GM19467 (cell line): Measurements from ENCODE around the gene SMPD1.

ENCODE experiments used
- ATAC-seq: cut with Tn5 transposase; IDR thresholded peaks from one replicate; pipeline ENCODE4 v1.9.1; 2021; ENCODE audit warnings: mild to moderate bottlenecking, moderate library complexity; ENCODE audit not compliant: unreplicated experiment

Gene SMPD1

DNA sequence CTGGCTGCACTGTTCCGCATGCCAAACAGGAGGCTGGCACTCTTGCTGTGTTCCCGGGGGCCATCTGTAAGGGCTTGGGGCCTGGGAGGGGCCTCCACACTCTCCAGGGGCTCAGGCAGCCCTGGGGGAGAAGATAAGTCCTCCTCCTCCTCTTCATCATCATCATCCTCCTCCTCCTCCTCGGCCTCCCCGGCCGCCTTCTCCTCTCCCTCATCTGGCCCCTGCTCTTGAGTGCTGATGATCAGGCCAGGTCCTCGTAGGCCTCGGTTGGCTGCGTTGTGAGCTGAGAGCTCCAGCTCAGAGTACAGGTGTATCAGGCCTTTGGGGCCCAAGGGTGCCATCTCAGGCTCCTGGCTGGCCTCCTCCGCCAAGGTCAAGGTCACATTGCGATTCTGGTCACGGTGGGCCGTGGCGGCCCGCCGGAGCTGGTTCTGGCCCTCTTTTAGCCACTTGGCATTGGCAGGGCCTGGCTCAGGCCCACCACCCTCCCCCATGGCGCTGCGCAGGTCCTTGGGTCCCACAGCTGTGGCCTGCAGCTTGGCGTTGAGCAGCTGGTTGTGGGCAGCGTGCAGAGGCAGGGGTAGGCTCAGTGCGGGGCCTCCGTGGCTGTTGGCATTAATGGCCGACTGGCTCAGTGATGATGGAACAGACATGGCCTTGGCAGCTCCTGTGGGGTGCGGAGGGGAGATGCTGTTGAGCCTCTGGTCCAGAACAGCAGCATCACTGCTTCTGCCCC, 20.6 kb downstream of the SMPD1 start:
- no peak for ATAC-seq

DNA sequence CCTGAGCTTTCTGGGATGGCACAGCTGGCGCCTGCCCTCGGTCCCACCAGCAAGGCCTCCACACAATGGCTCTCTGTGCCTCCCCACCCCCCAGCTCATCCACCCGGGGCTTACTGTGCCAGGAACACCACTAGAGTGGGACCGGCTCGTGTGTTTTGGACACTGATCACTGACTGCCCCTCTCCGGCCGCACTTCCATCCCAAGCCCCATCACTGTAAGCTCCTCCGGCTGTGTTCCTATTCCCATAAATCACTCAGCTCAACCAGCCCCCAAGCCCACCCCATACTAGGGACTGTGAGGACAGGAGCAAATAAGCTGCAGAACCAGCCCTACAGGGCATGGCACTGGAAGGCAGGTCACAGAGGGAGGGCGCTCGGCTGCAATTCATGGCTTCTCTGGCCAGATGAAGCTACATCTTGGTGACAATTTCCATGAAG, 21.3 kb downstream of the SMPD1 start:
- no peak for ATAC-seq

DNA sequence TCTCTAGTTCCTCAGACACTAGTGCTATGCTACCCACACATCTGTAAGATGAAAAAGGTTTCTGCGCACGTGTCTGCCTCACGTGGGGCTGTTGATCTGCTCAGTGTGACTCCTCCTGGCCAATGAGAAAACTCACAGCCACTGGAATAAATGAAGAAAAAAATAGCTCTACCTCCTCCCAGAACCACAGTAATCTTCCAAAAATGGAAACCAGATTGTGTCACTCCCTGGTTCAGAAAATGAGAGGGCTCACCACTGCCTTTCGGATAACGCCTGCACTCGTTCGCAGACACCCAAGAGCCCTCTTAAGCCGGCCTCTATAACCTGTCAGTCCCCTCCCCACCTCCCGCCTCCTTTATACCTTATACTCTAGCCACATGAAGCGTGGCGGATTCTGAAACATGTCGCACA, 23.5 kb downstream of the SMPD1 start:
- no peak for ATAC-seq

- ATAC-seq = no peak
These were observed 24.6 kb downstream of the SMPD1 start for GRCh38 chr11:6414874-6415328.

DNA sequence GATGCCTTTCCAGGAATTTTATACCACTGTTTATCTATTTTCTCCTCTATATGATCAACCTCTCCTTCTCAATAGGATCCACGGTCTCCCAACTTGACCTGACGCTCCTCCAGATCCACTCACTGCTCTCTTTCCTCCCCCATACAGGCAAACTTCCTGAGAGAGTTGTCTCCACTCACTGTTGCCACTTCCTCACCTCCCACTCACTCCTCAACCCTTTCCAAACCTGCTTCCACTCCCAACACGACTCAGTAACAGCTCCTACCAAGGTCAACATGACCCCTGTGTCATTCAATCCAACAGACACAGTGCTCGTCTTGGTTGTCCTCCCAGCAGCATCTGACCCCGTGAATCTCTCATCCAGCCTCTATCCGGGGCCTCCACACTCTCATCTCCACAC, 25.5 kb downstream of the SMPD1 start:
- no peak for ATAC-seq

GRCh38 chr11:6417907-6418556, 27.8 kb downstream of the SMPD1 start:
- no peak for ATAC-seq

DNA sequence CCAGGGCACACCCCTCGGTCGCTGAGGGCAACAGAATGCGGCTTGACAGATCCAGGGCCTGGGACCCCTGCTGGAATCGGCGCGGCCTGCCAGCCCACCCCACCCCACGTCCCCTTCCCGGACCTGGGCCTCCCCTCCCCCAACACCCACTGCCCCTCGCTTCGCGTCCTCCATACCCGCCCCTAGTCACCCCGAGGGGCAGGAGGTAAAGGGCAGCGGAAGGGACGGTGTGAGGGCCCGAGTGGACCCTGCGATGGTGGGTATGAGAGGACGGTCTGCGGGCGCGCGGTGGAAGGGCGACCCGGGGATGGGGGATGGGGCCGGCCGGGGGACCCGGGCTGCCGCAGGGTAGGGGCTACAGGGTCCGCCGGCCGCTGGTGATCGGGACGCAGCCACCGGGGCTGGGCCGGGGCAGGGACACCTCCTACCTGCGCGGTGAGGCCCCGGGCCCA, 28.3 kb downstream of the SMPD1 start:
- ATAC-seq = no peak

DNA sequence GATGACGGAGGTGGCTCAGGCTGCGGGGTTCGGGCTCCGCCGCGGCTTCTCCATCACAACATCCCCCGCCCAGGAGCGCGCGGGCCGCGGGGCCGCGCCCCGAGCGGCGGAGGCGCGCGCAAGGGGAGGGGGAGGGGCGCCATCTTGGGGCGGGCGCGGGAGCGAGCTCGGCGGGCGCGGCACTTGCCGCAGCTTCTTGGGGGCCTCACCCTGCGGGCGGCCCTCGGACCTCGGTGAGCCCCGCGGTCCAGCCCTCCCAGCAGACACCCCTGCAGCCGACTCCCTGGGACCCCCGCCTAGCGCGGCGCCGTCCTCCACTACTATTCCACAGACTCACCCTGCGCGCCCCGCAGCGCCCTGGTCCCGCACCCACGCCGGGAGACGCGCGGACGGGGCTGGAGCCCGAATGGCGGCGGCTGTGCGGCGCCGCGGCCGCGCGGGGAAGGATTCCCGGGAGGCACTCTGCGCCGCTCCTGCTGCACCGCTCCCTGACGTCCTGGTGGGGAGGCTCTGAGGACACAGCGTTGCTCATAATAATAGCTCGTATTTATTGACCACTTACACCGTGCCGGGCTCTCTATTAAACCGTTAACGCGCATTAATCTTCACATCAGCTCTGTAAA, 28.8 kb downstream of the SMPD1 start, which contains the start of gene APBB1:
Gene APBB1 (minus strand): TSS at position 86 of the 623 bp plus-strand sequence. CDS start 7,747 bp downstream, outside the sequence.
- ATAC-seq = peak; percentile 43

GRCh38 chr11:6420677-6421076, 30.4 kb downstream of the SMPD1 start:
- no peak for ATAC-seq

DNA sequence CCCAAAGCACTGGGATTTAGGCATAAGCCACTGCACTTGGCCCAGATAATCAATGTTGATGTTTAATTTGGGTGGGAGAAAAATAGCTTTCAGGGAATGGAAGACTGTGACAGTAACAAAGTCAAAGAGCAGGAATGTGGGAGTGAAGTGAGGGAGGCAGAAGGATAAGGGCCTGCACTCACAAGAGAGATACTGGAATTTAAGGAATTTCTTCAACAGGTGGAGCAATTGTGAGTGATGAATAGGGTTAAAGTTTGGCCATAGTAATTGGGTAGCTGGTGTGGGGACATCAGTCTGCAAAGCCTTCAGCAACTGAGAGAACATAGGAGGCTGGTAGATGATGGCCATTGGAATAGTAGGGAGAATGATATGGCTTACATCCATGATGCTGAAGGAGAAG, 37.2 kb downstream of the SMPD1 start:
- no peak for ATAC-seq

GRCh38 chr11:6431861-6432260, 41.6 kb downstream of the SMPD1 start:
- ATAC-seq = no peak

DNA sequence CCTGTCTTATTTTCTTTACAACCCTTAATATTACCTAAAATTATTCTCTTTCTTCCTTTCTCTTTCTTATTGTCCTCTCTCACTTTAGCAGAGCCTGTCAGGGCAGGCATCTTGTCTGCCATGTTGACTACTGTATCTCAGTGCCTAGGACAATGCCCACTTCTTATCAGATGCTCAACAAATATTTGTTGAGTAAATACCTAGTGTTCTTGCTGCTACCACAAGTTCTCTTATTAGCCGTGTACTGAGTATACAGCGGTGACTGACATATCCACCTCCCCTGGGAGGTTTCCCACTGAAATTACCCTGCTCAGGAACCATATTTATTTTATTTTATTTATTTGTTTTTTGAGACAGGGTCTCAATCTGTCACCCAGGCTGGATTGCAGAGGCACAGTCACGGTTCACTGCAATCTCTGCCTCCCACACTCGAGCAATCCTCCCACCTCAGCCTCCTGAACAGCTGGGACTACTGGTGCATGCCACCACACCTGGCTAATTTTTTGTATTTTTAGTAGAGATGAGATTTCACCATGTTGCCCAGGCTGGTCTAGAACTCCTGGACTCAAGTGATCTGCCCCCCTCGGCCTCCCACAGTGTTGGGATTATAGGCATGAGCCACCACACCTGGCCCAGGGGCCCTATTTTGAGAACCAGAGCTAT, 43.9 kb downstream of the SMPD1 start:
- ATAC-seq = no peak

- no peak for ATAC-seq
These were observed 47.1 kb downstream of the SMPD1 start for GRCh38 chr11:6437423-6437822.

DNA sequence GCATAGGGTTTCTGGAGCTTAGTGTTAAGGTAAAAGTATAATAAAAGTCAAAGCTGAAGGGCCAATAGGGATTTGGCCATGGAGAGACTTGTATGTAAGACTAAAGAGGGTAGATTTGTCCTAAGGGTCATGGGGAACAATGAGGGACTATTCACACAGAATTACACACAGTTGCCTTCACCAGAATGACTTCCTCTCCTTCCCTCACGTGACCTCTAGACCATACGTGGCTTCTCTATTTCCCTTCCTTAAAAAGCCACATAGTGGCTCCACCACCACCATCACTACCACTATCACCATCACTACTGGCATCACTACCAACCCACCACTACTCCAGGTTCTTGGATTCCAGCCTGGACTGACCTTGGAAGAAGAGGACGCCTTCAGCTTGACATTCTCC, 47.7 kb downstream of the SMPD1 start:
- ATAC-seq = no peak

- ATAC-seq = no peak
These were observed 48.8 kb downstream of the SMPD1 start for GRCh38 chr11:6438979-6439571.

DNA sequence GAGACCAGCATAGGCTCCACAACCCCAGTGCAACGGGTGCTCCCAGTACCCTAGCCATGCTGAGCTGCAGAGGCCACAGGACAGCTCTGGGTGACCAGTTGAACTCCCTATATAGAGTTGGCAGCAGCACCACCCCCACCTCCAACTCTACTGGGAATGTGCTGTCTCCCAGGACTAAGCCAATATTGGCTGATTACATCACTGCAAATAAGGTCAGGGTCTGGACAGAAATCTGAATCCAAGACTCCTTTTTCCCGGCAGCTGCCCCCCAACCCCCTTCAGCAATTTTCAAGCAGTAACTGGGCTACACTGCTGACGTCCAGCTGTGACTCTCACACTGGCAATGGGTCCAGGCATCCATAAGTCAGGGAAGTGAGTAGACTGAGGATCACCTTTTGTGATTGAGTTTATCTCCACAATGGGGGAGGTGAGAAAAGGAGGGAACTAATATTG, 50.7 kb downstream of the SMPD1 start, which contains the start of gene HPX:
Gene HPX (minus strand): TSS at position 82 of the 453 bp plus-strand sequence. CDS start 24 bp downstream, at position 58.
- ATAC-seq = no peak

- no peak for ATAC-seq
These were observed 52.2 kb downstream of the SMPD1 start for GRCh38 chr11:6442441-6442840.

DNA sequence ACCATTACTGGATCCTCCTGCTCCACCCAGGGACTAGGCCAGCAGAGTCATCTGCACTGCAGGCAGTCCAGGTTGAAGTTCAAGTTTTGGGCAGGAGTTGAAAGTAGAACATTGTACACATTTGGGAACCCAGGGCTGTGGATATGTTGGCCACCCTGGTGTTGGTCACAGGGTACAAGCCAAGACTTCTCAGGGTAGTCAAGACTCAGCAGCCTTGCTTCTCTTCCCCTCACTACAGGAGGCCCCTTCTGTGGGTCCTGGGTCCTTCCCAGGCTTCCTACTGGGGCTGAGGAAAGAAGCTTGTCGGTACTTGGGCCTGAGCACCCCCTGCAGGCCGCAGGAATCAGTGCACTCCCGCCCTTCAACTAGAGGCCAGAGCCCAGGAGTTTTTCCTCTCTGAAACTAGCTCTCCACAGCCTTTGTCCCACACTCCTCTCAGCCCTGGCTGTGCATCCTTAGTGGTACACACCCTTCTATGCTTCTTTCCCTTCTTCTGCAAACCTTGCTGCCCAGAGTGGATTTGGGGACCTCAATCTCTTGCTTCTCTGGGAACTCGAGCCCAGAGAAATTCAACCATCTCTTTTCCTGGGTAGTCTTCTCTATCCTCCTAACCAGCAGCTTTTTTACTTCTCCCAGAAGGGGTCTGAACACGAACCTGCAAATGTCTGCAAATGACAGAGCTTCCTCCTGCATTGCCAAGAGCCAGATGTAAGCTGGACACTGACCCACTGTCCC, 53.2 kb downstream of the SMPD1 start:
- peak; percentile 79 for ATAC-seq
